Fibroblast of lung (primary cell): ENCODE measurements around the gene CYGB. TPM values are rescaled to one million over a fixed set of nuclear protein-coding genes. Genes with fewer than 3 reads are reported as not detected.

ENCODE experiments used
- DNase-seq, 2 donors: peaks; one replicate each; pipeline versions ENCODE4 v3.0.0 to v3.0.0-alpha.2; 2010; ENCODE audit warnings: low read depth in 2 of 2
- H2AFZ ChIP-seq: 2 replicates; pipeline ENCODE4 v1.5.1; 2012; ENCODE audit warnings: low read length, control low read depth, inconsistent platforms
- H3K27ac ChIP-seq: 2 replicates; pipeline ENCODE4 v1.5.1; 2011; ENCODE audit warnings: low read length, control low read depth; ENCODE audit not compliant: insufficient read depth
- H3K27me3 ChIP-seq: 2 replicates; pipeline ENCODE4 v1.5.1; 2011; ENCODE audit warnings: mild to moderate bottlenecking, low read length; ENCODE audit not compliant: control insufficient read depth, insufficient read depth
- H3K36me3 ChIP-seq: 2 replicates; pipeline ENCODE4 v1.5.1; 2011; ENCODE audit warnings: low read length; ENCODE audit not compliant: control insufficient read depth, insufficient read depth
- H3K4me1 ChIP-seq: 2 replicates; pipeline ENCODE4 v1.5.1; 2011; ENCODE audit warnings: low read length; ENCODE audit not compliant: control insufficient read depth, insufficient read depth; ENCODE audit errors: extremely low read depth
- H3K4me2 ChIP-seq: 2 replicates; pipeline ENCODE4 v1.5.1; 2011; ENCODE audit warnings: low read length, control low read depth; ENCODE audit not compliant: insufficient read depth; ENCODE audit errors: extremely low read depth
- H3K4me3 ChIP-seq, 4 experiments: fragments of 200-600 bp in 1 of 4; sonication (generic) in 1 of 4; replicated peaks in 1 of 4; 2 replicates each; pipeline ENCODE4 v1.5.1; 2011 to 2016; ENCODE audit warnings: low read length in 4 of 4, low read depth in 3 of 4, mild to moderate bottlenecking in 3 of 4, control low read depth in 2 of 4, inconsistent platforms in 1 of 4, mixed read lengths in 1 of 4; ENCODE audit not compliant: insufficient read depth in 1 of 4; ENCODE audit errors: control extremely low read depth in 1 of 4
- H3K79me2 ChIP-seq: 2 replicates; pipeline ENCODE4 v1.5.1; 2012; ENCODE audit warnings: mild to moderate bottlenecking, low read length, inconsistent platforms; ENCODE audit not compliant: control insufficient read depth, insufficient read depth
- H3K9ac ChIP-seq: 2 replicates; pipeline ENCODE4 v1.5.1; 2011; ENCODE audit warnings: mild to moderate bottlenecking, low read length, control low read depth; ENCODE audit not compliant: insufficient read depth
- H3K9me3 ChIP-seq: 2 replicates; pipeline ENCODE4 v1.5.1; 2012; ENCODE audit warnings: low read depth, low read length; ENCODE audit not compliant: control insufficient read depth, insufficient read depth
- H4K20me1 ChIP-seq: 2 replicates; pipeline ENCODE4 v1.5.1; 2011; ENCODE audit warnings: low read length; ENCODE audit not compliant: control insufficient read depth, insufficient read depth; ENCODE audit errors: extremely low read depth
- EZH2 ChIP-seq: IDR thresholded peaks from 2 replicates; pipeline ENCODE4 v1.5.1; 2012; ENCODE audit warnings: low read length, control low read depth, mild to moderate bottlenecking; ENCODE audit errors: missing control alignments
- polyA plus RNA-seq, 2 donors: library from polyadenylated mRNA; depleted of rRNA in 1 of 2; stranded (reverse) in 1 of 2; unstranded in 1 of 2; fragments of >200 nt; gene quantifications; 2 replicates each; pipeline ENCODE4 v1.2.1, GENCODE V29; 2011 to 2012; ENCODE audit warnings: missing spikeins in 1 of 2
- total RNA-seq: library from RNA; depleted of rRNA; stranded (reverse); fragments of >200 nt; gene quantifications from 2 replicates; pipeline ENCODE4 v1.2.1, GENCODE V29; 2014
- TF ChIP-seq, protein P1 (sequence below), 2 donors: IDR thresholded peaks in 1 of 2; conservative IDR thresholded peaks in 1 of 2; 1 replicate in 1 of 2; 2 replicates in 1 of 2; pipeline ENCODE4 v1.5.1; 2011 to 2012; ENCODE audit warnings: low read length in 2 of 2, control low read depth in 1 of 2, inconsistent platforms in 1 of 2, low read depth in 1 of 2, mild to moderate bottlenecking in 1 of 2

CYGB gene
- total and polyA plus RNA-seq, 2 donors (not counting 1 experiment from before 2014, with no cell fraction given) = 10.0 to 12.4 TPM

DNA sequence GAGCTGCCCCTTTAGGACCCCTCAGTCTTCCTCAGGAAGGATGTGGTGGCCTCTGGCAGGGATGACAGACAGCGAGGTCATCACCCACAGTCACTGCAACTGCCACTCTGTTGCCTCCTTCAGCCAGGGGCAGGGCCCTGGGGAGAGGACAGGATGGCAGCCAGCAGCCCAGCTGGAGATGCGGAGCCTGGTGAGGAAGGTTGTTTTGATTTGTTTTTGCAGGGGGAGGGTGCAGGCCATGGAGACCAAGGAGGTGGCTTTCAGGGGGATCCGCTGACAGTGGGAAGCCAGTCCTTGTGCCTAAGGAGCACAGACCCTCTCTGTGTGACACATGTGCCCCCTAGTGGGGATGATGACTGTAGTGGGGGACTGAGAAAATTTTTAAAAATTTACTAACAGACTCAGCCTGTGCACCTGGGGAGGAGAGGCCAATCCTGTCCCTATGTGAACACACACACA is 9.7 kb upstream of the CYGB start:
- Histone ChIP-seq H3K4me3 (no peak overlapping the region), H3K27ac (peak overlapping the region; percentile 88), H3K4me2 (peak overlapping the region; percentile 21), H3K9ac (peak overlapping the region; percentile 52), H3K27me3 (no peaks in the 10 kb centered on the region), H3K36me3 (no peaks in the 10 kb centered on the region), H3K79me2 (no peaks in the 10 kb centered on the region), H3K9me3 (no peaks in the 10 kb centered on the region), H4K20me1 (no peaks in the 10 kb centered on the region), H3K4me1 (peaks cover 30% of the 10 kb centered on the region), H2AFZ (no peak overlapping the region)
- no peak for TF ChIP-seq EZH2
- TF ChIP-seq, protein P1, sequence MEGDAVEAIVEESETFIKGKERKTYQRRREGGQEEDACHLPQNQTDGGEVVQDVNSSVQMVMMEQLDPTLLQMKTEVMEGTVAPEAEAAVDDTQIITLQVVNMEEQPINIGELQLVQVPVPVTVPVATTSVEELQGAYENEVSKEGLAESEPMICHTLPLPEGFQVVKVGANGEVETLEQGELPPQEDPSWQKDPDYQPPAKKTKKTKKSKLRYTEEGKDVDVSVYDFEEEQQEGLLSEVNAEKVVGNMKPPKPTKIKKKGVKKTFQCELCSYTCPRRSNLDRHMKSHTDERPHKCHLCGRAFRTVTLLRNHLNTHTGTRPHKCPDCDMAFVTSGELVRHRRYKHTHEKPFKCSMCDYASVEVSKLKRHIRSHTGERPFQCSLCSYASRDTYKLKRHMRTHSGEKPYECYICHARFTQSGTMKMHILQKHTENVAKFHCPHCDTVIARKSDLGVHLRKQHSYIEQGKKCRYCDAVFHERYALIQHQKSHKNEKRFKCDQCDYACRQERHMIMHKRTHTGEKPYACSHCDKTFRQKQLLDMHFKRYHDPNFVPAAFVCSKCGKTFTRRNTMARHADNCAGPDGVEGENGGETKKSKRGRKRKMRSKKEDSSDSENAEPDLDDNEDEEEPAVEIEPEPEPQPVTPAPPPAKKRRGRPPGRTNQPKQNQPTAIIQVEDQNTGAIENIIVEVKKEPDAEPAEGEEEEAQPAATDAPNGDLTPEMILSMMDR (conservative IDR thresholded peaks at IDR 0.05 in 1 of 2, IDR thresholded peaks at IDR 0.05 in 1 of 2; ENCODE audit: low read depth in 1 of 2, low read length in 2 of 2) = peak; percentile 72 to 77
- DNase-seq = peak; percentile 59 to 88

DNA sequence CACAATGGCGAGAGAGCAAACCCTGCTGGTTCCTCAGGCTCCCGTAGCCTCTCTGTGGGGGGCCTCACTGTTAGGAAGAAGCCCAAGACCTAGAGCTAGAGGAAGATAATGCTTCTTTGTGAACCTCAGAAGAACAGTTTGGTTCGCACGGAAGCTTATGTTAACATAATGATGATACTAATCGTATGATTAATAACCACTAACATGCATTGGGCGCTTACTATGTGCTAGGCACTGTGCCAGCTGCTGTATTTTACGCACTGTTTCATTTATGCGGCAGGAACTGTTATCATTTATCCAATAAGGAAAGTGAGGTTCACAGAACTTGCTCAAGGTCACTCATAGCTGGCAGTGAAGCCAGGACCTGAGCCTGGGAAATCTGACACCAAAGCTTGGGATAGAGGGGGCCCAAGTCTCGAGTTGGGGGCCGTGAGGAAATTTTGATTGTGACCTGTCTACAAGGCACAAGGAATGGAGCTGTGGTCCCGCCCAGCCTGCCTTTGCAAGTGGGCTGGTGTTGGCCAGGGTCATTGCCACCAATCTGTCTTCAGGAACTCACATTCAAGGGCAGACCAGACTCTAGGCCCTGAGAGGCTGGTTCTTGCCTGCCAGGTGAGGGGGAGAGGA is 9.2 kb upstream of the CYGB start:
- no peak for TF ChIP-seq EZH2
- TF ChIP-seq, protein P1 (conservative IDR thresholded peaks at IDR 0.05 in 1 of 2, IDR thresholded peaks at IDR 0.05 in 1 of 2; ENCODE audit: low read depth in 1 of 2, low read length in 2 of 2) = no peak
- no peak overlapping the region for H3K4me3 ChIP-seq
- H3K36me3 ChIP-seq = no peaks in the 10 kb centered on the region
- peak overlapping the region; percentile 21 for H3K4me2 ChIP-seq
- H3K9ac ChIP-seq = peak overlapping the region; percentile 52
- H3K4me1 ChIP-seq = peaks cover 30% of the 10 kb centered on the region
- peak; percentile 96 for DNase-seq
- no peak overlapping the region for H2AFZ ChIP-seq
- peak overlapping the region; percentile 88 for H3K27ac ChIP-seq
- no peaks in the 10 kb centered on the region for H3K27me3 ChIP-seq
- no peaks in the 10 kb centered on the region for H4K20me1 ChIP-seq
- no peaks in the 10 kb centered on the region for H3K9me3 ChIP-seq
- no peaks in the 10 kb centered on the region for H3K79me2 ChIP-seq

DNA sequence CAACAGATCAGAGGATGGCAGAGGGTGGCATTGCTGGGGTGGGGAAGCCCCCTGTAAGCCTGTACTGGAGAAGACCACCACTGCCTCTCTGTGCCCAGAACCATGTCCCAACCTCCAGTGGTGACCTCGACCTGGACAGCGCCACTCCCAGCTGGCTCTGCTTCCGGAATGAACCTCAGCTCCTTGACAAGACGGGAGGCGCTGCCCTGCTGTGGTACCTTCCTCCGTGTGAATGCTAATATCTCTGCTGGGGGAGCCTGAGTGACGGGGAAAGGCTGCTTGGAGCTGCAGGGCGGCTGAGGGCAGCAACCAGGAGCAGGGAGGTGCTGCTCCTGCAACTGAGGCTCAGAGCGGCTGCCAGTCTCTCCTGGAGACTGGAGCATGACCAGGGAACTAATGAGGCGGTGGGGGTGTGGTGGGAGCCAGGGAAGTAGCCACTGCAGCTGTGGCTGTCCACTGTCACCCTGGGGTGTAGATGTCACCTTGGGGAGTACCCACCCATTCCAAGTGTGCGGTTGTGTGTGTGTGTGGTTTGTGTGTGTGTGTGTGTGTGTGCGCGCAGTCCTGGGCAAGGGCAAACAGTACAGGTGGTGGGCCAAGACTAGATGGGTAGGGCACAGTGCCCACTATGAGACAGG is 8.5 kb upstream of the CYGB start:
- Histone ChIP-seq H2AFZ (no peak overlapping the region), H3K4me1 (peaks cover 32% of the 10 kb centered on the region), H3K9me3 (no peaks in the 10 kb centered on the region), H4K20me1 (no peaks in the 10 kb centered on the region), H3K4me2 (peak overlapping the region; percentile 15), H3K36me3 (no peaks in the 10 kb centered on the region), H3K79me2 (no peaks in the 10 kb centered on the region), H3K27me3 (no peaks in the 10 kb centered on the region), H3K4me3 (no peak overlapping the region), H3K27ac (peak overlapping the region; percentile 88), H3K9ac (no peak overlapping the region)
- TF ChIP-seq EZH2 = no peak
- TF ChIP-seq, protein P1 (conservative IDR thresholded peaks at IDR 0.05 in 1 of 2, IDR thresholded peaks at IDR 0.05 in 1 of 2; ENCODE audit: low read depth in 1 of 2, low read length in 2 of 2) = no peak
- DNase-seq = no peak
